GM21390 (cell line): ENCODE data around the gene ABLIM2.
"Not testable (repeated sequence)": the region's sequence is repeated elsewhere in the genome, so short reads cannot be mapped to it uniquely, and the experiment has no call there.

Experiments
- ATAC-seq: cut with Tn5 transposase; IDR thresholded peaks from one replicate; pipeline ENCODE4 v1.9.1; 2021; ENCODE audit not compliant: unreplicated experiment

Gene ABLIM2

GRCh38 chr4:7944599-7945220, 213.9 kb downstream of the ABLIM2 start:
- no peak for ATAC-seq

GRCh38 chr4:7943688-7944087, 214.9 kb downstream of the ABLIM2 start:
- ATAC-seq, result not testable (repeated sequence)

GRCh38 chr4:7943211-7943610, 215.4 kb downstream of the ABLIM2 start:
- no peak for ATAC-seq

- ATAC-seq, result no peak
Observed at GRCh38 chr4:7941965-7942496, 216.6 kb downstream of the ABLIM2 start.

- ATAC-seq, result no peak
Observed at GRCh38 chr4:7941111-7941964, 217.3 kb downstream of the ABLIM2 start.

GRCh38 chr4:7939377-7940108, 219.1 kb downstream of the ABLIM2 start, which contains the start of gene AFAP1:
Gene AFAP1, minus strand, starts transcription at chr4:7939861. Its CDS starts 67,783 bp downstream, at chr4:7872078.
- peak; percentile 93 for ATAC-seq

- no peak for ATAC-seq
Observed at GRCh38 chr4:7938609-7939376, 219.8 kb downstream of the ABLIM2 start.

GRCh38 chr4:7938266-7938608, 220.4 kb downstream of the ABLIM2 start:
- ATAC-seq, result no peak

GRCh38 chr4:7937006-7937405, 221.6 kb downstream of the ABLIM2 start:
- no peak for ATAC-seq

GRCh38 chr4:7933651-7934510, 224.7 kb downstream of the ABLIM2 start:
- ATAC-seq, result no peak

GRCh38 chr4:7932287-7932686, 226.3 kb downstream of the ABLIM2 start:
- no peak for ATAC-seq

- no peak for ATAC-seq
Observed at GRCh38 chr4:7929118-7929951, 229.3 kb downstream of the ABLIM2 start.

- no peak for ATAC-seq
Observed at GRCh38 chr4:7928711-7929110, 229.9 kb downstream of the ABLIM2 start.

- ATAC-seq, result no peak
Observed at GRCh38 chr4:7926822-7927221, 231.8 kb downstream of the ABLIM2 start.

- ATAC-seq, result no peak
Observed at GRCh38 chr4:7924570-7924969, 234.0 kb downstream of the ABLIM2 start.

GRCh38 chr4:7924163-7924562, 234.4 kb downstream of the ABLIM2 start:
- ATAC-seq, result no peak

GRCh38 chr4:7922466-7922865, 236.1 kb downstream of the ABLIM2 start:
- ATAC-seq, result no peak

- ATAC-seq, result no peak
Observed at GRCh38 chr4:7918981-7919380, 239.6 kb downstream of the ABLIM2 start.

- ATAC-seq, result not testable (repeated sequence)
Observed at GRCh38 chr4:7918187-7918586, 240.4 kb downstream of the ABLIM2 start.
